HUDEP-2 (cell line): ENCODE data around the gene PRMT3.
"Not testable (repeated sequence)": the region's sequence is repeated elsewhere in the genome, so short reads cannot be mapped to it uniquely, and the experiment has no call there.

Experiments used
- DNase-seq, 76 experiments: peaks; one replicate each; lab custom pipeline; 2025; ENCODE audit not compliant: unreplicated experiment in 76 of 76; lab: John Stamatoyannopoulos, UW

The PRMT3 gene

DNA sequence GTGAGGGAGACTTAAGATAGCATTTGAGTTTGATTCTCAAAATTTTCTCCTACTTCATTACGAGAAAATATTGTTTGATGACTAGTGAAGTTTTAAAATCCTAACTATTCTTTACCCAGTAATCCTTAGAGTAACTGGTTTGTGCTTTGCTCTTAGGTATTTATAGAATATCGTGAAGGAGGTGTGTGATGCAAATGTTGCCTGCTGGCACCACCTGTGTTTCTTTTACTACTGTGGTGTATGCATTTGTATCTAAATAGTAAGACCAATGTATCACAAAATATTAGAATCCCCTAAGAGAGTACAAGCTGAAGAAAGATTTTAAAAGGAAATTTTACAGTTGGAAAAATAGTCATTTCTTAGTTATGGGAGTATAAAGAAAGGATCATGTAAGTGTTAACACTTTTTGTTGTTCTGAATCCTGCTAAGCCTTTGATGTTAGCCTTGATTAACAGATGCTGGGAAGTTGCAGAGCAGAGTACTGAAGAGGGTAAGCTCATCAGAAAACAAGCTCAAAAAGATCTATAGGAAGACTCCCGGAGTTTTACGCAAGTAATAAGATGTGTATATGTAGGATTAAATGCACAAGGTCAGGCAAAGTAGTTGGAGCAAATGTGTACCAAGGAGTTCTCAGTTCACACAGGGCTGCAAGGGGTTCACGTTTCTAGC is 109.7 kb downstream of the PRMT3 start:
- no peak for DNase-seq

- no peak for DNase-seq
These were observed 113.7 kb downstream of the PRMT3 start for GRCh38 chr11:20501252-20501651.

DNA sequence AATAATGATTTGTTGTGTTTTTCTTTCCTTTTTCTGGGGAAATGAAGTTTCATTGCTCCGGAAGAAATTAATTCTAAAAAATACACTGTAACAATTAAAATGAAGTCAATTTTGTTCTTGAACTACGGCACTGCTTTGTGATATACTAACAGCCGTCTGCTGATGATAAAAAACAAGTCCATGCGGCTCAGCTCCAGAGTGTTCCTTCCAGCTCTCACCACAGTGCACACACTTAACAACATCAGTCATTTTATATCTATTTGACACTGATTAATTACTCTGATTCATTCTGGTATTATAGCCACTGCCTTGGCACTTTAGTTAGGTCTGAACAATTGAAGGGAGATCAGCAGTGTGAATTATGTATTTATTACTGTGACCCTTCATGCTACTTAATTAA is 114.5 kb downstream of the PRMT3 start:
- no peak for DNase-seq

DNA sequence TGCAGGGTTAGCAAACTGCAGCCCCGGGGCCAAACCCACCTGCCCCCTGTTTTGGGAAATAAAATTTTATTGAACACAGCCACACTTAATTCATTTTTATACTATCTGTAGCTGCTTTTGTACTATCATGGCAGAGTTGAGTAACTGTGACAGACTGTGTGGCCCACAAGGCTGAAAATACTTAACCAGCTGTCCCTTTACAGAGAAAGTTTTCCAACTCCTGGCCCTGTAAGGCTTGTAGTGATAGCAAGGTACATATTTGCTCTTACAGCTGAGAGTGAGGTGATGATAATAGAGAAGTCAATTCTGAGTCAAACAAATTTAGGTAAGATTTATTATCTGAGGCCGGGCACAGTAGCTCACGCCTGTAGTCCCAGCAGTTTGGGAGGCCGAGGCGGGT is 124.5 kb downstream of the PRMT3 start:
- DNase-seq, result no peak

DNA sequence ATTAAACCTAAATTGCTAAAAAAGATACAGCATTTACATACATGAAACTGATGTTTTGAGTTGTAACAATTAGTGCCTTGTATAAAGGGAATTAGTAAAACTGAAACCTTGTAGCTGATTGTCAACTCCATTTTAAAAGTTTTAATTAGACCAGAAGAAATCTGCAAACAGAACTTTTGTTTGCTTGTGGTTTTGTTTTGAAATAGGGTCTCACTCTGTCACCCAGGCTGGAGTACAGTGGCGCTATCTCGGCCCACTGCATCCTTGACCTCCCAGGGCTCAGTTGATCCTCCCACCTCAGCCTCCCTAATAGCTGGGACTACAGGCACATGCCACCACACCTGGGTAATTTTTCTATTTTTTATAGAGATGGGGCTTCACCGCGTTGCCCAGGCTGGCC is 125.4 kb downstream of the PRMT3 start:
- no peak for DNase-seq

DNA sequence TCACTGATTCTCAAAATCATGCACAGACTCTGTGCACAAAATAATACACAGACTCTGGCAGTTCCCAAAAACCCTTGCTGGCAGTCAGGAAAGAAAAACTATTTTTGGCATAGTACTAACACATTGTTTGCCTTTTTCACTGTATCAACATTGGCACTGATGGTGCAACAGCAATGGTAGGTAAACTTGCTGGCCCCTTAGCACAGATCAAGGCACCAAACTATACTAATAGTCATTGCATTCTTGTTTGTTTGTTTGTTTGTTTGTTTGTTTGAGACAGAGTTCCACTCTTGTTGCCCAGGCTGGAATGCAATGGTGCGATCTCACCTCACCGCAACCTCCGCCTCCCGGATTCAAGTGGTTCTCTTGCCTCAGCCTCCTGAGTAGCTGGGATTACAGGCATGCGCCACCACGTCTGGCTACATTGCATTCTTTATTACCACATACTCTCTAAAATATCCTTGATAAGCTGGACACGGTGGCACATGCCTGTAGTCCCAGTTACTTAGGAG is 130.9 kb downstream of the PRMT3 start:
- no peak for DNase-seq

- no peak for DNase-seq
These were observed 135.0 kb downstream of the PRMT3 start for GRCh38 chr11:20522536-20522935.

DNA sequence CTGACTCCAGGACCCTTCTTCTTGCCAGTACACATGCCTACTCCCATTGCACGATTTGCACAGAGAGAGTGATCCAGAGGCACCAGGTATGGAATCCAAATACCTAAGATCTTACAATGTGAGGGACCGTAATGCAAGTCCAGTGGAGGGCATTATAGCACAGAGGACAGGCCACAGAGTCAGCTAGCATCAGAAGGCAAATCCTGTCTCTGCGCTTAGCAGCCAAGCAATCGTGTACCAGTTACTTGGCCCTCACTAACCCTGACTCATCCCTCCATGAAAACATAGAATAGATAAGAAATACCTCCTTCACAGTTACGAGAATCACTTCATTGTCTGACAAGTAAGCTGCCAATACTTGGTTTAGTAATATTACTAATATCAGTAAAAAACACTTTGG is 142.2 kb downstream of the PRMT3 start:
- DNase-seq, result peak in 2 of 76 experiments; percentile 1 to 11

DNA sequence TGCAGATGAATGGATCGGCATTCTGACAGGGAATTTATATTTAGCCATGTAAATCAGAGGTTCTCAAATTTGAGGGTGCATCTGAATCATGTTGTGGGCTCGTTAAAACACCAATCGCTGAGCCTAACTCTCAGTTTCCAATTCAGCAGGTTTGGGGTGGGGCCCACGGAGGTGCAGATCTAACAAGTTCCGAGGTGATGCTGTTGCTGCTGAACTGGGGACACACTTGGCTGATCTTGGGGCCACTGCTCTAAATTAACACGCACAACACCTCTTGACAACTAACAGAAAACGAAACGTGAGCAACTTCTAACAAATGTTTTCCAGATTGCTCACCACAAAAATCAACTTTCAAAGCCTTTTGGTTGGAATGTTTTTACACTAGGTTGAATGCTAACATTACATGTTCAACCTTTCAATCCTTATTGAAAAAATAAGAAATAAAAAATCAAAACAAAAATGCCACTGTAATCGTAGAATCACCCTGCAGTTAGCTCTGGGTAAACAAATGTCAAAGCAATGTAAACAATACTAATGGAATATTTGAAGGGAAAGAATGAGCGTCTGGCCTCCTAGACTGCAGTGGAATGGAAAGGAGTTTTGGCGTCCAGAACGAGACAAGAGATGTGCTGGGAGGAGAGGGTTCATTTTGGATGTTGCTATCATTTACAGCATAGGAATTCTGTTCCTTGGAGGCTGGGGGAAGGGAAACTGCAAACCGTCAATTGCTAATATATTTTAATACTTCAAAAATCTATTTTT is 143.6 kb downstream of the PRMT3 start:
- no peak for DNase-seq

- DNase-seq, result no peak
These were observed 147.9 kb downstream of the PRMT3 start for GRCh38 chr11:20535271-20535881.

GRCh38 chr11:20536365-20536764 is 148.8 kb downstream of the PRMT3 start:
- no peak for DNase-seq

GRCh38 chr11:20536784-20537183 is 149.3 kb downstream of the PRMT3 start:
- DNase-seq, result no peak

DNA sequence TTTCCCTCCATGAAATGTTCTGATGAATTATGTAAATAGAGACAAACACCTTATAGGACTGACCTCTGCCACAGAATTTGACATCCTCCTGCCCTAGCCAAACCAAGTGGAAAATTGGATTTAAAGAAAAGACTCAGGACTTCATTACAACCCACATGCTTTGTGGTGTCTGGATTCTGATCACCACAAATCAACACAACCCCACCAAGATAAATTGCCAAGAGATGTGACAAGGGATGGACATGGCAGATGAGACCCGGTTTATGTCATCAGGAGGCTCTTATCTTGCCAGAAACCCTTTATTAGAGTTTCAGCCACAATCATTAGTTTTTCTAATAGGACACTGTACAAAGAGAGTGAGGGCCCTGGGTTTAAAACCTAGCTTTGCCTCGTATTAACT is 154.0 kb downstream of the PRMT3 start:
- no peak for DNase-seq

GRCh38 chr11:20544603-20545237 is 157.2 kb downstream of the PRMT3 start:
- no peak for DNase-seq

DNA sequence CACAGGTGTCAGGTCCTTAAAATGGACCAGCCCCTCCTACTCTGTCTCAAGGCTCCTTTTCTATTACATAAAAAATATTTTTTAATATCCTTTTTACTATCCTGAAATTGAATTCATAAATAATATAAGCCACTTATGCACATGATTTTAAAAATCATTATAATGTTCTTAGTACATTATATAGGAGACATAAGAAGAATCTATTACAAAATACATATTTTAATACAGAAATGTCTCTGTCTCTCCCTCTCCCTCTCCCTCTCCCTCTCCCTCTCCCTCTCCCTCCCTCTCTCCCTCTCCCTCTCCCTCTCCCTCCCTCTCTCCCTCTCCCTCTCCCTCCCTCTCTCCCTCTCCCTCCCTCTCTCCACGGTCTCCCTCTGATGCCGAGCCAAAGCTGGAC is 159.9 kb downstream of the PRMT3 start:
- DNase-seq, result no peak

GRCh38 chr11:20551096-20551495 is 163.6 kb downstream of the PRMT3 start:
- no peak for DNase-seq

DNA sequence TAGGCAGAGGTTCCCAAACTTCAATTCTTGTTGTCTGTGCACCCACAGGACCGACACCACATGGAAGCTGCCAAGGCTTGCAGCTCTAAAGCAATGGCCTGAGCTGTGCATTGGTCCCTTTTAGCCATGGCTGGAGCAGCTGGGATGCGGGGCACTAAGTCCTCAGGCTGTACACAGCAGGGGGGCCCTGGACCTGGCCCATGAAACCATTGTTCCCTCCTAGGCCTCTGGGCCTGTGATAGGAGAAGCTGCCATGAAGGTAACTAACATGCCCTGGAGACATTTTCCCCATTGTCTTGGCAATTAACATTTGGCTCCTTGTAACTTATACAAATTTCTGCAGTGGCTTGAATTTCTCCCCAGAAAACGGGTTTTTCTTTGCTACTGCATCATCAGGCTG is 168.3 kb downstream of the PRMT3 start:
- no peak for DNase-seq

GRCh38 chr11:20556396-20556795 is 168.9 kb downstream of the PRMT3 start:
- not testable (repeated sequence) for DNase-seq

DNA sequence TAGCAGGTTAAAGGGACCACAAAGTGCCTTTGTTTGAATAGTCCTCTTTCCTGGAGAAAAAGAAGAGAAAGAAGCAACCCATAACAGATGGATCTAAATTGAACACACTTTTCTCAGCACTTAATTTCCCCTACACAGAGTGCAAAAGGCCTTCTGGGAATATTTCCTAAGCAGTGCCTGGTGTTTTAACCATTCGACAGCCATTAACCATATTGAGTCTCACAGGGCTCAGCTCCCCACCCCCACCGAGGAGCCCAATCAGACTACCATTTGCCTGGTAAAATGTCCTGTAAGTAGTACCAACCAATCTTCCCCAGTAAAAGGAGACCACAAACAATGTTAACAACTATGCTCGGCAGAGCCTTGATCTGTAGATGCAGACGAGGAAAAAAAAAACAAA is 171.2 kb downstream of the PRMT3 start:
- DNase-seq, result no peak
